Hematopoietic multipotent progenitor cell treated with erythropoietin and hydrocortisone succinate and interleukin-3 and kit ligand, for 15 days (in vitro differentiated cells): ENCODE results near the gene CDC42EP4.

Experiments
- DNase-seq: peaks from one replicate; pipeline ENCODE4 v3.0.0-alpha.2; 2015; ENCODE audit warnings: low spot score

The CDC42EP4 gene

GRCh38 chr17:73297934-73298861, 13.6 kb downstream of the CDC42EP4 start:
- no peak for DNase-seq

GRCh38 chr17:73293480-73293911, 18.3 kb downstream of the CDC42EP4 start:
- DNase-seq, result no peak

- no peak for DNase-seq
These were observed 18.8 kb downstream of the CDC42EP4 start for GRCh38 chr17:73293031-73293430.

GRCh38 chr17:73292031-73292531, 19.7 kb downstream of the CDC42EP4 start:
- DNase-seq, result no peak

- DNase-seq, result peak; percentile 47
These were observed 20.5 kb downstream of the CDC42EP4 start for GRCh38 chr17:73291260-73291801.

GRCh38 chr17:73290399-73291259, 21.2 kb downstream of the CDC42EP4 start:
- no peak for DNase-seq

- DNase-seq, result no peak
These were observed 22.1 kb downstream of the CDC42EP4 start for GRCh38 chr17:73289549-73290254.

- DNase-seq, result no peak
These were observed 23.1 kb downstream of the CDC42EP4 start for GRCh38 chr17:73288534-73289302.

GRCh38 chr17:73286863-73287296, 24.9 kb downstream of the CDC42EP4 start:
- DNase-seq, result no peak

- DNase-seq, result no peak
These were observed 25.6 kb downstream of the CDC42EP4 start for GRCh38 chr17:73285916-73286862.

- DNase-seq, result no peak
These were observed 26.2 kb downstream of the CDC42EP4 start for GRCh38 chr17:73285603-73285908.

- no peak for DNase-seq
These were observed 26.7 kb downstream of the CDC42EP4 start for GRCh38 chr17:73284906-73285602.

GRCh38 chr17:73284354-73284753, 27.4 kb downstream of the CDC42EP4 start:
- DNase-seq, result no peak

- no peak for DNase-seq
These were observed 27.9 kb downstream of the CDC42EP4 start for GRCh38 chr17:73283841-73284282.

GRCh38 chr17:73283250-73283649, 28.6 kb downstream of the CDC42EP4 start:
- DNase-seq, result no peak

- no peak for DNase-seq
These were observed 29.2 kb downstream of the CDC42EP4 start for GRCh38 chr17:73282629-73283028.

- DNase-seq, result no peak
These were observed 29.9 kb downstream of the CDC42EP4 start for GRCh38 chr17:73281928-73282327.

GRCh38 chr17:73280191-73280590, 31.6 kb downstream of the CDC42EP4 start:
- no peak for DNase-seq

GRCh38 chr17:73279704-73280103, 32.1 kb downstream of the CDC42EP4 start:
- no peak for DNase-seq
